ENCODE measurements around the gene CHGA.

- no peak for TF ChIP-seq CTCF (IDR thresholded peaks at IDR 0.05)
- TF ChIP-seq EP300 (IDR thresholded peaks at IDR 0.05): no peak
- TF ChIP-seq POLR2A (IDR thresholded peaks at IDR 0.05): no peak
- no peak for TF ChIP-seq POLR2AphosphoS5 (IDR thresholded peaks at IDR 0.05)
Observed at GRCh38 chr14:92933481-92933880, 10.5 kb downstream of the CHGA start.
